Adrenal gland (tissue), 12 donors: Measurements from ENCODE around the gene PNPLA1. TPM values are rescaled to one million over a fixed set of nuclear protein-coding genes. Genes with fewer than 3 reads are reported as not detected.

ENCODE experiments used
- DNase-seq, 7 donors: peaks; one replicate each; pipeline ENCODE4 v3.0.0-alpha.2; 2019 to 2020
- H3K27ac ChIP-seq, 5 donors: fragments of 200-600 bp; sonication (generic) in 4 of 5; 1 replicate in 3 of 5; 2 replicates in 2 of 5; pipeline versions ENCODE4 v1.5.1 to v1.8.0; 2016 to 2020; ENCODE audit warnings: mild to moderate bottlenecking in 1 of 5
- H3K27me3 ChIP-seq: fragments of 200-600 bp; 2 replicates; pipeline ENCODE4 v1.8.0; 2021
- H3K36me3 ChIP-seq, 2 donors: fragments of 200-600 bp; replicated peaks in 1 of 2; 1 replicate in 1 of 2; 2 replicates in 1 of 2; pipeline versions ENCODE4 v1.5.1 to v1.8.0; 2018 to 2022
- H3K4me1 ChIP-seq, 2 donors: fragments of 200-600 bp; replicated peaks in 1 of 2; 1 replicate in 1 of 2; 2 replicates in 1 of 2; pipeline versions ENCODE4 v1.5.1 to v1.8.0; 2018 to 2021
- H3K4me3 ChIP-seq, 4 donors: fragments of 200-600 bp; sonication (generic) in 3 of 4; one replicate each; pipeline ENCODE4 v1.5.1; 2016 to 2018
- H3K9me3 ChIP-seq, 3 donors: fragments of 200-600 bp; sonication (generic) in 1 of 3; replicated peaks in 1 of 3; 1 replicate in 2 of 3; 2 replicates in 1 of 3; pipeline versions ENCODE4 v1.5.1 to v1.8.0; 2016 to 2021
- CTCF ChIP-seq, 6 experiments: fragments of 450-650 bp in 4 of 6; fragments of 200-600 bp in 2 of 6; sonication (generic) in 1 of 6; IDR thresholded peaks; 1 replicate in 5 of 6; 2 replicates in 1 of 6; pipeline versions ENCODE4 v1.5.1 to v1.8.0; 2016 to 2021; ENCODE audit warnings: antibody characterized with exemption in 6 of 6, mild to moderate bottlenecking in 2 of 6, moderate library complexity in 1 of 6
- POLR2A ChIP-seq, 2 donors: fragments of 450-650 bp; IDR thresholded peaks; one replicate each; pipeline ENCODE4 v1.6.1; 2017; ENCODE audit warnings: antibody characterized with exemption in 2 of 2, mild to moderate bottlenecking in 2 of 2, moderate library complexity in 1 of 2
- WGBS, 4 donors: extraction: QIAGEN DNeasy Blood & Tissue Kit in 2 of 4; methylation state at CpG; one replicate each; pipeline versions ENCODE4 v1.1.5 to v1.1.7; 2013 to 2017; 5-methylcytosine and 5-hydroxymethylcytosine counted together
- intact Hi-C, 2 donors: fragments of 100-400 bp; cut with DNase I; formaldehyde crosslinking; loops; one replicate each; pipeline versions ENCODE4 v1.14.1 to v1.15.0; 2022 to 2023
- polyA plus RNA-seq, 3 donors: library from polyadenylated mRNA; stranded (reverse); fragments of 200-250 nt in 2 of 3; fragments of 350-450 nt in 1 of 3; fragmentation: Illumina TruSeq in 1 of 3; extraction: RNeasy Lipid Tissue Mini Kit (QIAGEN cat#74804) in 1 of 3; gene quantifications; one replicate each; pipeline ENCODE4 v1.2.3, GENCODE V29; 2013 to 2014
- total RNA-seq, 9 donors: library from RNA; depleted of rRNA in 4 of 9; stranded (reverse); fragments of >200 nt in 4 of 9; fragments of 120-200 nt in 1 of 9; fragmentation: NEBNext Ultra II Directional in 1 of 9; extraction: Animal tissue kit (Norgen Biotek cat#: 25700) in 1 of 9; gene quantifications; one replicate each; pipeline versions ENCODE4 v1.1.0 to v1.2.4, GENCODE V29; 2013 to 2023
- donor health status: healthy with polysubstance abuse.
- donor health status: Bipolar disorder and iron deficiency.
- donor health status: DM: yes; HTN: yes; CAD: no.
- donor health status: DM: no; HTN: no; CAD: no.
- donor health status: DM: no; HTN: no; CAD: no.
- donor health status: DM: yes; HTN: yes; CAD: no.

Gene PNPLA1
- total and polyA plus RNA-seq, 12 donors = 0.11 to 1.6 (median 0.29) TPM; not detected in 6

- WGBS, 4 donors = 25 to 46% (median 36%) methylated on average over 6 of the region's 6 CpGs
- Histone ChIP-seq H3K9me3 (no peaks in the 10 kb centered on the region), H3K27ac (no peak overlapping the region), H3K4me3 (no peak overlapping the region), H3K27me3 (no peaks in the 10 kb centered on the region), H3K4me1 (peaks cover 0 to 10% of the 10 kb centered on the region in 2 donors), H3K36me3 (no peaks in the 10 kb centered on the region)
- no peak for DNase-seq
- intact Hi-C loops = no loop called here
- TF ChIP-seq CTCF (IDR thresholded peaks at IDR 0.05) (no peak), POLR2A (IDR thresholded peaks at IDR 0.05) (no peak)
Measured at GRCh38 chr6:36327226-36327918, 57.5 kb downstream of the PNPLA1 start.

GRCh38 chr6:36327919-36328236 is 58.0 kb downstream of the PNPLA1 start:
- intact Hi-C loops = no loop called here
- Histone ChIP-seq H3K9me3 (no peaks in the 10 kb centered on the region), H3K27ac (no peak overlapping the region), H3K36me3 (no peaks in the 10 kb centered on the region), H3K27me3 (no peaks in the 10 kb centered on the region), H3K4me3 (no peak overlapping the region), H3K4me1 (peaks cover 0 to 10% of the 10 kb centered on the region in 2 donors)
- no peak for TF ChIP-seq CTCF (IDR thresholded peaks at IDR 0.05)
- no peak for DNase-seq

DNA sequence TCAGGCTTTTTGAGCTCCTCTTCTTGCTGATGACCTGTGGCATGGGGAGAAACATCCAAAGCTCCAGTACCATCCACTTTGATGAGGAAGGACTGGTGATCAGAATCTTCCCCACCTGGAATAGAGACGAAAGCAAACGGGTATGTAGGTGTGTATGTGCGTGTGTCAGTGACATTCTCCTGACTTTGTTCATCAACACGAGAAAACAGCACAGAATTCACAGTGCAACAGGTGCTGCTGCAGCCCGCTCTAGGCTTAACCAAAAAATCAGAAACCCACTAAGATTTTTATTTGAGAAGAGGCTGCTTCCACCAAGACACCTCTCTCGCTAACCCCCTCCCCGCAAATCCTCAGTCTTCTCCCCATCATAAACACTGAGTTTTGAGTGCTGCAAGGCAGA is 58.7 kb downstream of the PNPLA1 start:
- H3K36me3 ChIP-seq = no peaks in the 10 kb centered on the region
- TF ChIP-seq POLR2A (IDR thresholded peaks at IDR 0.05) (no peak), CTCF (IDR thresholded peaks at IDR 0.05) (no peak)
- H3K27me3 ChIP-seq = no peaks in the 10 kb centered on the region
- H3K4me1 ChIP-seq = peaks cover 0 to 10% of the 10 kb centered on the region in 2 donors
- no peaks in the 10 kb centered on the region for H3K9me3 ChIP-seq
- intact Hi-C loops = no loop called here
- no peak for DNase-seq
- 83 to 90% (median 87%) methylated on average over 7 of the region's 7 CpGs for WGBS, 4 donors
- no peak overlapping the region for H3K27ac ChIP-seq
- no peak overlapping the region for H3K4me3 ChIP-seq

GRCh38 chr6:36329798-36330291 is 60.0 kb downstream of the PNPLA1 start:
- no peak for DNase-seq
- H3K27ac ChIP-seq = no peak overlapping the region
- TF ChIP-seq CTCF (IDR thresholded peaks at IDR 0.05) = no peak
- no peak for TF ChIP-seq POLR2A (IDR thresholded peaks at IDR 0.05)
- H3K4me3 ChIP-seq = no peak overlapping the region
- no peaks in the 10 kb centered on the region for H3K36me3 ChIP-seq
- no peaks in the 10 kb centered on the region for H3K27me3 ChIP-seq
- H3K4me1 ChIP-seq = peaks cover 0 to 16% of the 10 kb centered on the region in 2 donors
- no peaks in the 10 kb centered on the region for H3K9me3 ChIP-seq
- WGBS, 4 donors = 50 to 74% (median 71%) methylated on average over 6 to 14 of the region's 14 CpGs
- intact Hi-C loops = no loop called here
